BE2C (cell line): ENCODE measurements around the gene MED15.
A peak's percentile ranks its signal among the peaks of the same experiment; 100 is the strongest.

Experiments
- DNase-seq: peaks from one replicate; pipeline ENCODE4 v3.0.0-alpha.2; 2020
- H3K27me3 ChIP-seq: fragments of 250-450 bp; sonication (Bioruptor Pico); 2 replicates; pipeline ENCODE4 v1.5.1; 2020; ENCODE audit warnings: mild to moderate bottlenecking
- H3K36me3 ChIP-seq: fragments of 250-450 bp; sonication (Bioruptor Pico); 2 replicates; pipeline ENCODE4 v1.5.1; 2020; ENCODE audit warnings: mild to moderate bottlenecking
- H3K4me1 ChIP-seq: fragments of 250-450 bp; sonication (Bioruptor Pico); 2 replicates; pipeline ENCODE4 v1.5.1; 2020
- H3K4me3 ChIP-seq: 2 replicates; pipeline ENCODE4 v1.5.1; 2011; ENCODE audit warnings: low read depth, low read length
- H3K9me3 ChIP-seq: fragments of 250-450 bp; sonication (Bioruptor Pico); 2 replicates; pipeline ENCODE4 v1.5.1; 2020
- CTCF ChIP-seq: IDR thresholded peaks from 2 replicates; pipeline ENCODE4 v1.5.1; 2012; ENCODE audit warnings: mild to moderate bottlenecking, low read depth, low read length

Gene MED15

GRCh38 chr22:20581503-20582170, 74.2 kb downstream of the MED15 start:
- DNase-seq: no peak
- TF ChIP-seq CTCF: no peak
- no peaks in the 10 kb centered on the region for H3K27me3 ChIP-seq
- no peaks in the 10 kb centered on the region for H3K9me3 ChIP-seq
- H3K36me3 ChIP-seq: peaks cover 70% of the 10 kb centered on the region
- H3K4me1 ChIP-seq: no peaks in the 10 kb centered on the region
- H3K4me3 ChIP-seq: no peak overlapping the region

GRCh38 chr22:20582171-20582511, 74.7 kb downstream of the MED15 start:
- DNase-seq: no peak
- no peak for TF ChIP-seq CTCF
- H3K36me3 ChIP-seq: peaks cover 74% of the 10 kb centered on the region
- no peaks in the 10 kb centered on the region for H3K4me1 ChIP-seq
- H3K4me3 ChIP-seq: no peak overlapping the region
- no peaks in the 10 kb centered on the region for H3K9me3 ChIP-seq
- H3K27me3 ChIP-seq: no peaks in the 10 kb centered on the region

GRCh38 chr22:20582520-20583361, 75.3 kb downstream of the MED15 start:
- Histone ChIP-seq H3K36me3 (peaks cover 77% of the 10 kb centered on the region), H3K4me1 (no peaks in the 10 kb centered on the region), H3K27me3 (no peaks in the 10 kb centered on the region), H3K4me3 (no peak overlapping the region), H3K9me3 (no peaks in the 10 kb centered on the region)
- TF ChIP-seq CTCF: no peak
- no peak for DNase-seq

GRCh38 chr22:20583471-20583922, 76.1 kb downstream of the MED15 start:
- Histone ChIP-seq H3K4me3 (no peak overlapping the region), H3K4me1 (no peaks in the 10 kb centered on the region), H3K9me3 (no peaks in the 10 kb centered on the region), H3K36me3 (peaks cover 70% of the 10 kb centered on the region), H3K27me3 (no peaks in the 10 kb centered on the region)
- no peak for DNase-seq
- peak; percentile 50 for TF ChIP-seq CTCF

GRCh38 chr22:20584029-20584871, 76.8 kb downstream of the MED15 start:
- no peak for TF ChIP-seq CTCF
- Histone ChIP-seq H3K4me1 (no peaks in the 10 kb centered on the region), H3K36me3 (peaks cover 62% of the 10 kb centered on the region), H3K4me3 (no peak overlapping the region), H3K27me3 (no peaks in the 10 kb centered on the region), H3K9me3 (no peaks in the 10 kb centered on the region)
- DNase-seq: no peak
